ENCODE measurements around the gene TMOD1.
"Not testable (repeated sequence)": the region's sequence is repeated elsewhere in the genome, so short reads cannot be mapped to it uniquely, and the experiment has no call there.

The TMOD1 gene

DNA sequence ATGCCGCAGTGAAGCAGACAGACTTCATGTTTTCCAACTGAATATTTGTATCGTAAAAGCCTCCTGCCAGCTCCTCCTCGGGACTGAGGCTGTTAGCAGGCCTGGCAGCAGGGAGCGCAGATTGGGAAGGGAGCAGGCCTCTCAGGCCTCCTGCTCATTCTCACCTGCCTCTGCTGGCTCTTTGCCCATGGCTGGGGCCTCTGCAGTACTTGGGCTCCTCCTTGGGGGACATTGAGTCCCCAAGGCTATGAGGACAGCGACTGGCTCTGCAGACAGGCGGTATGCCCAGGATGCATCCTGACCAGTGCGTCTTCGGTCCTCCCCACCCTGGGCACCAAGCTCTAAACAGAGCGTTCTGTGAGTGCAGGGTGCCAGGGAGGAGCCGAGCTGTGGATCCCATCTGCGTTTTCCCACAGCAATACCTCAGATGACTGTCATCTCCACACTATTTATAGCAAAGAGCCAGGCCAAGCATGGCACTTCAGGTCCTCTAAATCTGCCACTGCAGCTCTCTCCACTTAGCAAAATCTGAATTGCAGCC is 93.0 kb downstream of the TMOD1 start:
- DNase-seq (ENCODE audit: low spot score) = no peak

GRCh38 chr9:97596906-97597305 is 95.4 kb downstream of the TMOD1 start:
- DNase-seq (ENCODE audit: low spot score) = no peak

- DNase-seq (ENCODE audit: low spot score) = peak; percentile 73
Measured at GRCh38 chr9:97598461-97599288, 97.2 kb downstream of the TMOD1 start.

- no peak for DNase-seq (ENCODE audit: low spot score)
Measured at GRCh38 chr9:97599314-97599846, 97.9 kb downstream of the TMOD1 start.

DNA sequence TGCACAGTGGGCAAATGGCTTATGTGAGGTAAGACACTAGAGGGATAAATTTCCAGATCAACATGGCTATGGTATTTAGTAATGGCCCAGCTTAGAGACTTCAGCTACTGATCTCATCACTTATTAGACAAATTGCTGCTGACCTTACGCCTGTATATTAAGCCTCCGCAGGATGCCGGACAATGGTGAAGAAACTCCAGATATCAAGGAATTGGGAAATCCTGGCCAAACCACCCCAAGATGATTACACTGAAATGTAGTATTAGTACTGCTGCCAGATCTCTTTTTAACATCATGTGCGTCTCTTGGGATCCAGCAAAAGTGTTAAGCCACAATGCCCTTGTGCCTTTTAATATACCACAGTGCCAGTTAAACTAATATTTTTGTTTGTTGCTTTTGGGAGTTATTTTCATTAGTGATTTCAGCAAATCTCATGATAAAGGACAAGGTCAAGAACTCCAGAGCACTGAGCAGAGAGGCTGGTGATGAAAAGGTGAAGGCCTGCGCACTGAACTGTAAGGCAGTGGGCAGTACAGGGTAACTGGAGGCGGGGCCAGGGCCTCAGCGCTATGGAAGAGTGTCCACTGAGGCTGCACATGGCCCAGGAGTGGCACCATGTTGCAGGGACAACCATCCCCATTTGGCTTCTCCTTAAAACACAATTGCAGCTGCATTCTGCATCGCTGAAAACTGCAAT is 99.2 kb downstream of the TMOD1 start:
- DNase-seq (ENCODE audit: low spot score) = no peak

GRCh38 chr9:97601228-97601898 is 99.9 kb downstream of the TMOD1 start:
- DNase-seq (ENCODE audit: low spot score) = no peak

DNA sequence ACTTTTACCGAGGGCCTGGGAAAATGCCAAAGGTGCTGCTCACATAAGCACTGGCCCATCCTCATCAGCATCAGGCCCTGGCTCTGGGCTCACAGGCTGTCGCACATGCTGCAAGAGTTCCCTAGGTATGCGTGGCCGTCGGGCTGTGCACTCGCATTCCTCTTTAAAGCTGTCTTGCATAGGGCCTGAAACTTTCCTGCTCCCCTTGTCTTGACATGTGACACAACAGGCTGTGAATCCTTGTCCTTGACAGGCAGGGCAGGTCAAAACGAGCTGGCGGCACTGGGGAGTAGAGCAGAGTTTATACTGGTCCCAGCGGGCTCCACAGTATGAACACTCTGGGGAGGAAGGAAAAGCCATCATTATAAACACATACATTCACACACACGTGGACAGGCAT is 101.0 kb downstream of the TMOD1 start:
- DNase-seq (ENCODE audit: low spot score) = no peak

- no peak for DNase-seq (ENCODE audit: low spot score)
Measured at GRCh38 chr9:97604901-97605645, 103.6 kb downstream of the TMOD1 start.

DNA sequence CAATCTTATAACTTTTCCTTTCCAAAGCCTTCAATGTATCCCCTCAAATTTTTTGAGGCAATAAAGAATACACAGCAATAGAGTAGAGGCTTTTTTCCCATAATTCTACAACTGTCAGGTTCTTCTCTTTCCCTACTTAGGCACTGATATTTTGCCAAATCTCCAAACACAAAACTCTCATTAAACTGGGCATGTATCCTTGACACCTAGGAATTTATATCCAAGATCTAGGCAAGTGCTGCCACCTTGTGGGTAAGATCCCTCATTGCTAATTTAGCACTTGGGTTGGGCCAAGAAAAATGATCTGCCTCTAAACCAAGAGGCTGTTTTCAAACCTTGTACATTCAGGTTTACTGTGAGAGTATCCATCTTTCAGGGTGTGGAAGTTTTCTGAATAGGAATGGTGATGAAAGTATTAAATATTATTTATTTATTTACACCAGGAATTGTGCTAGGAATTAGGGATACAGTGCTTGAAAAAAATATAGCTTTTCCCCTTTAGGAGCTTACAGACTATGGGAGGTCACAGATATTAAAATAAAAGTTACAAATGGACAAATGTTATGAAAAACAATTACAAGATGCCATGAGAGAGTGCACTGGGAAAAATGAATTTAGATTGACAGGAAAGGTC is 114.1 kb downstream of the TMOD1 start:
- peak; percentile 63 for DNase-seq (ENCODE audit: low spot score)

- no peak for DNase-seq (ENCODE audit: low spot score)
Measured at GRCh38 chr9:97617939-97618416, 116.5 kb downstream of the TMOD1 start.

GRCh38 chr9:97620063-97620462 is 118.6 kb downstream of the TMOD1 start:
- DNase-seq (ENCODE audit: low spot score) = not testable (repeated sequence)

DNA sequence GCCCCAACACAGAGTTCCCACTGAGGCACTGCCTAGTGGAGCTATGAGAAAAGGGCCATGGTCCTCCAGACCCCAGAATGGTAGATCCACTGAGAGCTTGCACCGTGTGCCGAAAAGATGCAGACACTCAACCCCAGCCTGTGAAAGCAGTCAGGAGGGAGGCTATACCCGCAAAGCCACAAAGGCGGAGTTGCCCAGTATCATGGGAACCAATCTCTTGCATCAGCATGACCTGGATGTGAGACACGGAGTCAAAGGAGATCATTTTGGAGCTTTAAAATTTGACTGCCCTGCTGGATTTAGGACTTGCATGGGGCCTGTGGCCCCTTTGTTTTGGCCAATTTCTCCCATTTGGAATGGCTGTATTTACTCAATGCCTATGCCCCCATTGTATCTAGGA is 121.0 kb downstream of the TMOD1 start:
- not testable (repeated sequence) for DNase-seq (ENCODE audit: low spot score)

DNA sequence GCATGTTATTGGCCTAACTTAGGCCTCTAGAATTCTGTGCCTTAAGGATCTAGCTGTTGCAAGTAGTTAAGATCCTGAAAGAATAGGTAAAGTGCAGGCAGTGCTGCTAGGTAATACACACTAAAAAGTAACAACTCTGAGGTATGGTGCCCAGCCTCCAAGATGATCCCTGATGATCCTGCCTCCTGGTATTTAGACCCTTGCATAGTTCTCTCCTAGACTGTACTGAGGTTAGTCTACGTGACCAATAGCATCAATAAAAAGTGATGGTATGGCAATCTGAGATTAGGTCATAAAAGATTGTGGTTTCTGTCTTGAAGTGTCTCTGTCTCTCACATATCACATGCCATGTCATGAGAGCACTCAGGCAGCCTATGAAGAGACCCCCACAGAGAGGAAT is 122.5 kb downstream of the TMOD1 start:
- no peak for DNase-seq (ENCODE audit: low spot score)

DNA sequence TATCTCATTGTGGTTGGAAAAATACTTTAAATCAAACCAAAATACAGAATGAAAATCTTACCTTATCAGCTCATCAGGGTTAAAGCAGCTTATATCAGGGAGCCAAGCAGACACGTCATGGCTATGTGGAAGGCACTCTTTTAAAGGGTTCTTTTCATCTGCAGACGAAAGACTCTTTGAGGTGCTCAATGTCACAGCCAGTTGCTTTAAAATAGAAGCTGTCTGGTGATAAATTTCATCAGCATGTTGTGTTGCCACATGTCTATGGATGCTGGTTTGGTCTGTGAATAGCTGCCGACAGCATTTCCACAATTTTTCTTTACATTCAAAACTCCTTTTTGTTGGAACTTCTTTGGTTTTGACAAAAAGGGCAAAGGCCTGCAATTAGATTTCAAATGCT is 124.2 kb downstream of the TMOD1 start:
- no peak for DNase-seq (ENCODE audit: low spot score)

DNA sequence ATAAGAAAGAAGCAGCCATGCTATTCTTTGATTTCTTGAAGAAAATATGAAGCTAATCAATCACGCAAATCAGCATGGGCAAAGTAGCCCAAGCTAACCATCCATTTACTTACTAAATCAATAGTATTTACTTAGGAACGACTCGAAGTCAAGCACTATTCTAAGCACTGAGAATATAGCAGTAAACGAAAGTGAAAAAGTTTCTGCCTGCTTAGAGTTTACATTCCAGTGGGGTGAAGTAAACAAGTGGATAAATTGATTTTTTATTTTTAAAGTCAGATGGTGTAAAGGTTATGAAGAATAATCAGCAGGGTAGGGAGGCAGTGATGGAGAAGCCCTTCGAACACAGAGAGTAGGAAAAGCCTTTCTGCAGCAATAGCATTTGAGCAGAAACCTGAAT is 126.2 kb downstream of the TMOD1 start:
- DNase-seq (ENCODE audit: low spot score) = no peak

- no peak for DNase-seq (ENCODE audit: low spot score)
Measured at GRCh38 chr9:97628668-97629067, 127.2 kb downstream of the TMOD1 start.

- no peak for DNase-seq (ENCODE audit: low spot score)
Measured at GRCh38 chr9:97629156-97629555, 127.7 kb downstream of the TMOD1 start.

DNA sequence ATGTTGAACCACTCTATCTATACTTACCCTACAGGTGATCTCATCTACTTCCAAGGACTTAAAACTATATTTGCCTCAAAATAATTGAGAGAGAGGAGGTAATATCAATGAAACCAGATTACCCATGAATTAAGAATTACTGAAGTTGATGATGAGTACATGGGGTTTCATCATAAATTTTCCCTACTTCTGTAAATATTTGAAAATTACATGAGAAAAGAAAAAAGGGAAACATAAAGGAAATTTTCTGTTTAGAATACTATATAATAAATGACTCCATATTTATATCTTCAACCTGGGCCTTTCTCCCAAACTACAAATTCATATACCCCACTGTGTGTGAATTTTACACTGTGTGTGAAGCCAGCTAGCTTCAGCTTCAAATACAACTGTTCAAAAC is 129.1 kb downstream of the TMOD1 start:
- DNase-seq (ENCODE audit: low spot score) = no peak

- DNase-seq (ENCODE audit: low spot score) = no peak
Measured at GRCh38 chr9:97632248-97632984, 130.9 kb downstream of the TMOD1 start.
